SK-N-SH (cell line): Measurements from ENCODE around the gene H2BK1.

Experiments used
- ELF1 ChIP-seq: IDR thresholded peaks from 2 replicates; pipeline ENCODE4 v1.4.0; 2012
- MXI1 ChIP-seq: IDR thresholded peaks from 2 replicates; pipeline ENCODE4 v1.6.1; 2012; ENCODE audit warnings: mild to moderate bottlenecking, low read depth, low read length, improper control_type of control experiment
- RAD21 ChIP-seq: IDR thresholded peaks from 2 replicates; pipeline ENCODE4 v1.6.1; 2012; ENCODE audit warnings: mild to moderate bottlenecking, low read length
- TAF1 ChIP-seq: IDR thresholded peaks from 2 replicates; pipeline ENCODE4 v1.6.1; 2012; ENCODE audit warnings: low read depth, mild to moderate bottlenecking, low read length, moderate library complexity, borderline replicate concordance
- TEAD4 ChIP-seq: IDR thresholded peaks from 2 replicates; pipeline ENCODE4 v1.4.0; 2012; ENCODE audit warnings: mild to moderate bottlenecking, borderline replicate concordance; ENCODE audit not compliant: insufficient read depth
- TF ChIP-seq, protein P1 (sequence below): fragments of 200-600 bp; sonication (generic); IDR thresholded peaks from 2 replicates; pipeline ENCODE4 v1.6.1; 2017; ENCODE audit warnings: antibody characterized with exemption, mild to moderate bottlenecking, moderate library complexity

DNA sequence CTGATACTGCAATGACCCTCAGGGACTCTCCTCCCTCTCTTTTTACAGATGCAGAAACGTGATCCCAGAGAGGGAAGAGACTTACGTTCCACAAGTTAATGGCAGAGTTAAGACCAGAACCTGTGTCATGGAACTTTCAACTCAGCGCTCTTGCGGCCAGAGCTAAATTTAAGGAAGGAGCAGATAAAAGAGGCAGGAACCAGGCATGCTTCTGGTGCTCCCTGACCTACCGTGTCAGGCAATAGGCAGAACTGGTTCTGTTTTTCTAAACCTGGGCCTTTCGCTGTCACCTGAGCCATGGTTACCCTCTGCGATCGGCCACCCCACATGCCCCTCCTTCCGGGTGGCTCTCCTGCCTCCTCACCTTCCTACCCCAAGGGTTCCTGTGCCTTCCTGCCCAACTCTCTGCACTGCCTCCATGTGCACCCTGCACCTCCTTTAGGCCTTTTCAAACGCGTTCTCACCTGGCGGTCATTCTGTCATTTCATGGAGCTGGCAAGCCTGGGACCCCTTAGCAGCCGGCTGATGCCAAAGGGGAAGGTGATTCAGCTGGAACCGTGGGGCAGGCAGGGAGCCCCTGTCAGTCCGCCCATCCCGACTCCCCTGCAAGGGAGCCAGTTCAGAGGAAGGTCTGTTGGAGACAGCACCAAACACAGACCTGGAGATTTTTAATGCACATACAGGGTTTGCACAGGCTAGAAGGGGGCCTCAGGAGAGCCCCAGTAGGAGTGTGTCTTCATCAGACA lies 35.1 kb downstream of the H2BK1 start:
- TF ChIP-seq, protein P1, sequence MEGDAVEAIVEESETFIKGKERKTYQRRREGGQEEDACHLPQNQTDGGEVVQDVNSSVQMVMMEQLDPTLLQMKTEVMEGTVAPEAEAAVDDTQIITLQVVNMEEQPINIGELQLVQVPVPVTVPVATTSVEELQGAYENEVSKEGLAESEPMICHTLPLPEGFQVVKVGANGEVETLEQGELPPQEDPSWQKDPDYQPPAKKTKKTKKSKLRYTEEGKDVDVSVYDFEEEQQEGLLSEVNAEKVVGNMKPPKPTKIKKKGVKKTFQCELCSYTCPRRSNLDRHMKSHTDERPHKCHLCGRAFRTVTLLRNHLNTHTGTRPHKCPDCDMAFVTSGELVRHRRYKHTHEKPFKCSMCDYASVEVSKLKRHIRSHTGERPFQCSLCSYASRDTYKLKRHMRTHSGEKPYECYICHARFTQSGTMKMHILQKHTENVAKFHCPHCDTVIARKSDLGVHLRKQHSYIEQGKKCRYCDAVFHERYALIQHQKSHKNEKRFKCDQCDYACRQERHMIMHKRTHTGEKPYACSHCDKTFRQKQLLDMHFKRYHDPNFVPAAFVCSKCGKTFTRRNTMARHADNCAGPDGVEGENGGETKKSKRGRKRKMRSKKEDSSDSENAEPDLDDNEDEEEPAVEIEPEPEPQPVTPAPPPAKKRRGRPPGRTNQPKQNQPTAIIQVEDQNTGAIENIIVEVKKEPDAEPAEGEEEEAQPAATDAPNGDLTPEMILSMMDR, result no peak
- TF ChIP-seq MXI1 (no peak), TAF1 (no peak), RAD21 (no peak), TEAD4 (no peak), ELF1 (no peak)
